ENCODE measurements around the gene RBM42.

The RBM42 gene

DNA sequence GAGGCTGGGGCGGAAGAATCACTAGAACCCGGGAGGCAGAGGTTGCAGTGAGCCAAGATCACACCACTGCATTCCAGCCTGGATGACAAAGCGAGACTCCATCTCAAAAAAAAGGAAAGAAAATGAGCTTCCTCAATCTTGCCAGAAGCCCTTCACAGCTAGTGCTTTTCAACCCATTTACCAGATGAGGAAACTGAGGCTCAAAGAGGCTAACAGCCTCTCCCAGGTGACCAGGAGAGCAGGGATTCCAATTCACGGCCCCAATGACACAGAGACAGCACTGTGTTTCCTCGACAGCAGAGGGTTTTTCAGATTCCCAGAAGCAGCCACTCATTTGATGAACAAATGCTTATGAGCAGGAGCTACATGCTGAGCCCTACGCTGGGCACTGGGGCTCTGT is 40.7 kb downstream of the RBM42 start:
- TF ChIP-seq FOXP2 (optimal IDR thresholded peaks at IDR 0.05; ENCODE audit: borderline replicate concordance, extremely low read depth, extremely low read length, insufficient read depth) (no peak), POLR2AphosphoS5 (IDR thresholded peaks at IDR 0.05; ENCODE audit: low read depth, low read length) (no peak), SIN3A (IDR thresholded peaks at IDR 0.05; ENCODE audit: borderline replicate concordance, insufficient read depth, low read length) (no peak), TAF1 (IDR thresholded peaks at IDR 0.05; ENCODE audit: borderline replicate concordance, insufficient read depth, low read length) (no peak)
- TF ChIP-seq, protein P1, sequence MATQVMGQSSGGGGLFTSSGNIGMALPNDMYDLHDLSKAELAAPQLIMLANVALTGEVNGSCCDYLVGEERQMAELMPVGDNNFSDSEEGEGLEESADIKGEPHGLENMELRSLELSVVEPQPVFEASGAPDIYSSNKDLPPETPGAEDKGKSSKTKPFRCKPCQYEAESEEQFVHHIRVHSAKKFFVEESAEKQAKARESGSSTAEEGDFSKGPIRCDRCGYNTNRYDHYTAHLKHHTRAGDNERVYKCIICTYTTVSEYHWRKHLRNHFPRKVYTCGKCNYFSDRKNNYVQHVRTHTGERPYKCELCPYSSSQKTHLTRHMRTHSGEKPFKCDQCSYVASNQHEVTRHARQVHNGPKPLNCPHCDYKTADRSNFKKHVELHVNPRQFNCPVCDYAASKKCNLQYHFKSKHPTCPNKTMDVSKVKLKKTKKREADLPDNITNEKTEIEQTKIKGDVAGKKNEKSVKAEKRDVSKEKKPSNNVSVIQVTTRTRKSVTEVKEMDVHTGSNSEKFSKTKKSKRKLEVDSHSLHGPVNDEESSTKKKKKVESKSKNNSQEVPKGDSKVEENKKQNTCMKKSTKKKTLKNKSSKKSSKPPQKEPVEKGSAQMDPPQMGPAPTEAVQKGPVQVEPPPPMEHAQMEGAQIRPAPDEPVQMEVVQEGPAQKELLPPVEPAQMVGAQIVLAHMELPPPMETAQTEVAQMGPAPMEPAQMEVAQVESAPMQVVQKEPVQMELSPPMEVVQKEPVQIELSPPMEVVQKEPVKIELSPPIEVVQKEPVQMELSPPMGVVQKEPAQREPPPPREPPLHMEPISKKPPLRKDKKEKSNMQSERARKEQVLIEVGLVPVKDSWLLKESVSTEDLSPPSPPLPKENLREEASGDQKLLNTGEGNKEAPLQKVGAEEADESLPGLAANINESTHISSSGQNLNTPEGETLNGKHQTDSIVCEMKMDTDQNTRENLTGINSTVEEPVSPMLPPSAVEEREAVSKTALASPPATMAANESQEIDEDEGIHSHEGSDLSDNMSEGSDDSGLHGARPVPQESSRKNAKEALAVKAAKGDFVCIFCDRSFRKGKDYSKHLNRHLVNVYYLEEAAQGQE (IDR thresholded peaks at IDR 0.05; ENCODE audit: insufficient read depth in 1 of 2, low read depth in 2 of 2, low read length in 2 of 2), result no peak

DNA sequence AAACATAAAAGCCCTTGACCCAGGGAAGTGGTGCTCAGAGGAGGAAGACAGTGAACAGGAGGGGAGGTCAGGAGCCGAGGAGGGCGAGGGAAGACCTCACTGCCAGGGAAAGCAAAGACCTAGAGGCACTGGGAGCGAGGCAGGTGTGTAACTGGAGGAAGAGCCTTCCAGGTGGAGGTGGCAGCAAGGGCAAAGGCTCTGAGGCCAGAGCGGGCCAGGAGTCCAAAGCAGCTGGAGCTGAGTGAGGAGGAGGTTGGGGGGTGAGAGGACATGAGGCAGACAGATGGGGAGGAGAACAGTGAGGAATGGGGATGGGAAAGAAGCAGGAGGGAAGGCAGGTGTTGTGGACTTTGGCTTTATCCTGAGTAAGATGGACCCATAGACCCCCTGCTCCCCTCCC is 41.1 kb downstream of the RBM42 start:
- TF ChIP-seq, protein P1 (IDR thresholded peaks at IDR 0.05; ENCODE audit: insufficient read depth in 1 of 2, low read depth in 2 of 2, low read length in 2 of 2), result no peak
- TF ChIP-seq POLR2AphosphoS5 (IDR thresholded peaks at IDR 0.05; ENCODE audit: low read depth, low read length), result no peak
- TF ChIP-seq TAF1 (IDR thresholded peaks at IDR 0.05; ENCODE audit: borderline replicate concordance, insufficient read depth, low read length), result no peak
- no peak for TF ChIP-seq SIN3A (IDR thresholded peaks at IDR 0.05; ENCODE audit: borderline replicate concordance, insufficient read depth, low read length)
- no peak for TF ChIP-seq FOXP2 (optimal IDR thresholded peaks at IDR 0.05; ENCODE audit: borderline replicate concordance, extremely low read depth, extremely low read length, insufficient read depth)

DNA sequence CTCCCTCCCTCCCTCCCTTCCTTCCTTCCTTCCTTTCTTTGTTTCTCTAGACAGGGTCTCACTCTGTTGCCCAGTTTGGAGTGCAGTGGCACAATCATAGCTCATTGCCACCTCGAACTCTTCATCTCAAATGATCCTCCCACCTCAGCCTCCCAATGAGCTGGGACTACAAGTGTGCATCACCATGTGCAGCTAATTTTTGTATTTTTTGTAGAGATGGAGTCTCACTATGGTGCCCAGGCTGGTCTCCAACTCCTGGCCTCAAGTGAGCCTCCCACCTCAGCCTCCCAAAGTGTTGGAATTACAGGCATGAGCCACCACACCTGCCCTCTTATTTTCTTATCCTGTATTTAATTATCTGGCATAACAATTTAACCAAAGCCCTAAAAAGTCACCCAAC is 41.9 kb downstream of the RBM42 start:
- TF ChIP-seq, protein P1 (IDR thresholded peaks at IDR 0.05; ENCODE audit: insufficient read depth in 1 of 2, low read depth in 2 of 2, low read length in 2 of 2), result no peak
- TF ChIP-seq FOXP2 (optimal IDR thresholded peaks at IDR 0.05; ENCODE audit: borderline replicate concordance, extremely low read depth, extremely low read length, insufficient read depth) (no peak), TAF1 (IDR thresholded peaks at IDR 0.05; ENCODE audit: borderline replicate concordance, insufficient read depth, low read length) (no peak), POLR2AphosphoS5 (IDR thresholded peaks at IDR 0.05; ENCODE audit: low read depth, low read length) (no peak), SIN3A (IDR thresholded peaks at IDR 0.05; ENCODE audit: borderline replicate concordance, insufficient read depth, low read length) (no peak)

DNA sequence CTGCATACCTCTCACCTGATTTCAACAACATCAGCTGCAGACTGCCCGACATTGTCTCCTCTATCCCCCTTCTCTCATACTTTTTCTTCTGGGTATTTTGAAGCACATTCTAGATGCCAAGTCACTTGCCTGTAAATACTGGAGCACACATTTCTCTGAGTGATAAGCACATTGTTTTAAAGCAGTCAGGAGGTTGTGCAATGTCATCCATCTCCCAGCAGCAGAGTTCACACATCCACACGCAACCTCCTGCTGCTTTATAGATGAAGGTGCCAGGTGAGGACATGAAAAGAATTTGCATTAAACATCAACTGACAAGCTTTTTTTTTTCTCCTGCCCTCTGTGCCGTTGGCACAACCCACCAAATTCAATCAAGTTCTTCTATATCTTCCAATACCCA is 43.0 kb downstream of the RBM42 start:
- TF ChIP-seq, protein P1 (IDR thresholded peaks at IDR 0.05; ENCODE audit: insufficient read depth in 1 of 2, low read depth in 2 of 2, low read length in 2 of 2), result no peak
- TF ChIP-seq POLR2AphosphoS5 (IDR thresholded peaks at IDR 0.05; ENCODE audit: low read depth, low read length), result no peak
- no peak for TF ChIP-seq SIN3A (IDR thresholded peaks at IDR 0.05; ENCODE audit: borderline replicate concordance, insufficient read depth, low read length)
- TF ChIP-seq TAF1 (IDR thresholded peaks at IDR 0.05; ENCODE audit: borderline replicate concordance, insufficient read depth, low read length), result no peak
- no peak for TF ChIP-seq FOXP2 (optimal IDR thresholded peaks at IDR 0.05; ENCODE audit: borderline replicate concordance, extremely low read depth, extremely low read length, insufficient read depth)
